HG03571 (cell line): ENCODE results near the gene TMEM182.

Experiments
- ATAC-seq: cut with Tn5 transposase; IDR thresholded peaks from one replicate; pipeline ENCODE4 v1.9.1; 2021; ENCODE audit not compliant: unreplicated experiment

Gene TMEM182

GRCh38 chr2:102761763-102762162, at the start of gene TMEM182:
Gene TMEM182, plus strand, starts transcription at chr2:102762031. Its CDS starts 187 bp downstream, at chr2:102762218.
- no peak for ATAC-seq

- ATAC-seq, result no peak
Measured at GRCh38 chr2:102717308-102718018, 44.4 kb upstream of the TMEM182 start.

GRCh38 chr2:102718387-102719316, 43.2 kb upstream of the TMEM182 start:
- no peak for ATAC-seq

GRCh38 chr2:102724016-102724490, 37.8 kb upstream of the TMEM182 start:
- no peak for ATAC-seq

GRCh38 chr2:102724553-102724952, 37.3 kb upstream of the TMEM182 start:
- ATAC-seq, result no peak

GRCh38 chr2:102726128-102727087, 35.4 kb upstream of the TMEM182 start:
- ATAC-seq, result no peak

- no peak for ATAC-seq
Measured at GRCh38 chr2:102735416-102736109, 26.3 kb upstream of the TMEM182 start.

GRCh38 chr2:102736110-102736409, 25.8 kb upstream of the TMEM182 start:
- ATAC-seq, result peak; percentile 22

GRCh38 chr2:102736410-102737409, 25.1 kb upstream of the TMEM182 start:
- peak; percentile 95 for ATAC-seq

GRCh38 chr2:102737431-102737830, 24.4 kb upstream of the TMEM182 start:
- peak; percentile 27 for ATAC-seq

GRCh38 chr2:102743259-102743658, 18.6 kb upstream of the TMEM182 start:
- no peak for ATAC-seq

GRCh38 chr2:102748107-102748506, 13.7 kb upstream of the TMEM182 start:
- ATAC-seq, result no peak

GRCh38 chr2:102749938-102750337, 11.9 kb upstream of the TMEM182 start:
- ATAC-seq, result no peak

- no peak for ATAC-seq
Measured at GRCh38 chr2:102753563-102754159, 8.2 kb upstream of the TMEM182 start.

- ATAC-seq, result no peak
Measured at GRCh38 chr2:102754456-102755145, 7.2 kb upstream of the TMEM182 start.

GRCh38 chr2:102755284-102755683, 6.5 kb upstream of the TMEM182 start:
- no peak for ATAC-seq

- ATAC-seq, result no peak
Measured at GRCh38 chr2:102758439-102758838, 3.4 kb upstream of the TMEM182 start.

- ATAC-seq, result no peak
Measured at GRCh38 chr2:102764083-102764482, 2.3 kb downstream of the TMEM182 start.
